A549 treated with Mapracorat at 1 μM for 4 hours (cell line): Measurements from ENCODE around the gene PHF2. TPM values are rescaled to one million over a fixed set of nuclear protein-coding genes. Genes with fewer than 3 reads are reported as not detected.

Source experiments
- total RNA-seq: library from RNA; stranded (reverse); fragments of 200-300 nt; extraction: Qiagen RNA extraction; gene quantifications from 5 replicates; pipeline ENCODE4 v1.2.3, GENCODE V29; 2022

The PHF2 gene
- total RNA-seq = 13.8 to 16.9 TPM (median 16.2 TPM) in 5 replicates

DNA sequence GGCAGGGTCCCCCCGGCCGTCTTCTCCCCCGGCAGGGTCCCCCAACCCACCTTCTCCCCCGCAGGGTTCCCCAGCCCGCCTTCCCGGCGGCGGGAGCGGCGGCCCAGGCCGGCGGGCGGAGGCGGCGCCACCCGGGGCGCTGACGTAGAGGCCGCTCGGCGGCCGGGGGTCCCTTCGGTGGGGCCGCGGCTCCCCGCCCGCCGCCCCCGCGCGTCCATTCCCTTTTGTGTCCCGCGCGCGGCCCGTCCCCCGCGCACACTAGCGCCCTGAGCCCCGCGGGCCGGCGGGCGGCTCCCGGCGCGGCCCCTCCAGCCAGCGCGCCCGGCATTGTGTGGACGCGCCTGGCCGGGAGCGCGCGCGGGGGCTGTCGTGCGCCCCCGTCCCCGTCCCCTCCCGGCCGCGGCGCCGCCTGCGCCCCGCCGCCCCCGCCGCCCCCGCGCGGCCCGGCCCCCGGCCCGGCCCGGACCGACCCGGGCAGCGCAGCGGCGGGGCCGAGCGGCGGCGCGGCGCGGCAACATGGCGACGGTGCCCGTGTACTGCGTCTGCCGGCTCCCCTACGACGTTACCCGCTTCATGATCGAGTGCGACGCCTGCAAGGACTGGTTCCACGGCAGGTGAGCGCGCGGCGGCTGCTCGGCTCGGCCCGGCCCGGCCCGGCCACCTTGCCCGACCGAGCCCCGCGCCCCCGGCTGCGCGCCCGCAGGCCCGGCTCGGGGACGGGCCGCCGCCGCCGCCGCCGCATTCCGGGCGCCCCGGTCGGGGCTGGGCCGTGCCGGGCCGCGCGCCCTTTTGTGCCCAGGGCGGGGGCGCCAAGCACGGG is at the start of gene PHF2:
TSS of gene PHF2 (plus strand) at position 327 of the 820 bp plus-strand sequence. CDS start at position 517, 190 bp downstream.

Other genes starting within 250 kb of the PHF2 start
- 66.1 to 77.7 TPM (median 73.5 TPM) in 5 replicates for gene FAM120A, start 124.9 kb upstream of the PHF2 start, total RNA-seq
- gene FAM120AOS, start 123.0 kb upstream of the PHF2 start, total RNA-seq = 44.6 to 50.5 TPM (median 48.5 TPM) in 5 replicates